Transverse colon (tissue), 4 donors: ENCODE measurements around the gene LGALS4. TPM values are rescaled to one million over a fixed set of nuclear protein-coding genes. Genes with fewer than 3 reads are reported as not detected.
"Not testable (repeated sequence)": the region's sequence is repeated elsewhere in the genome, so short reads cannot be mapped to it uniquely, and the experiment has no call there.

Experiments used
- DNase-seq: peaks from one replicate; pipeline ENCODE4 v3.0.0-alpha.2; 2019
- H3K27ac ChIP-seq, 4 donors: fragments of 200-600 bp; sonication (generic); 2 replicates each; pipeline ENCODE4 v1.5.1; 2016 to 2018; ENCODE audit warnings: inconsistent platforms in 4 of 4
- H3K27me3 ChIP-seq: fragments of 200-600 bp; sonication (generic); 2 replicates; pipeline ENCODE4 v1.5.1; 2017; ENCODE audit warnings: inconsistent platforms
- H3K36me3 ChIP-seq, 4 donors: fragments of 200-600 bp; sonication (generic); 2 replicates each; pipeline ENCODE4 v1.5.1; 2017 to 2019; ENCODE audit warnings: inconsistent platforms in 4 of 4
- H3K4me1 ChIP-seq, 4 donors: fragments of 200-600 bp; sonication (generic); 2 replicates each; pipeline ENCODE4 v1.5.1; 2017 to 2020; ENCODE audit warnings: inconsistent platforms in 4 of 4
- H3K4me3 ChIP-seq, 4 donors: fragments of 200-600 bp; sonication (generic); 1 replicate in 1 of 4; 2 replicates in 3 of 4; pipeline versions ENCODE4 v1.5.1 to v1.6.1; 2017 to 2019; ENCODE audit warnings: inconsistent platforms in 4 of 4
- H3K9me3 ChIP-seq, 2 donors: fragments of 200-600 bp; sonication (generic); 2 replicates each; pipeline ENCODE4 v1.5.1; 2017 to 2019; ENCODE audit warnings: inconsistent platforms in 2 of 2
- CTCF ChIP-seq, 5 experiments: fragments of 200-600 bp in 3 of 5; fragments of 450-650 bp in 2 of 5; sonication (generic) in 3 of 5; IDR thresholded peaks; 1 replicate in 2 of 5; 2 replicates in 3 of 5; pipeline ENCODE4 v1.5.1; 2016 to 2017; ENCODE audit warnings: antibody characterized with exemption in 5 of 5, inconsistent platforms in 3 of 5, mild to moderate bottlenecking in 2 of 5, moderate library complexity in 1 of 5
- EP300 ChIP-seq: sonication (generic); formaldehyde crosslinking; IDR thresholded peaks from one replicate; pipeline ENCODE4 v1.6.1; 2017; ENCODE audit warnings: antibody characterized with exemption, low read depth
- POLR2A ChIP-seq: fragments of 450-650 bp; IDR thresholded peaks from one replicate; pipeline ENCODE4 v1.6.1; 2016; ENCODE audit warnings: antibody characterized with exemption, mild to moderate bottlenecking, moderate library complexity
- POLR2AphosphoS5 ChIP-seq, 3 donors: sonication (generic); formaldehyde crosslinking; IDR thresholded peaks; one replicate each; pipeline ENCODE4 v1.6.1; 2016; ENCODE audit warnings: antibody characterized with exemption in 3 of 3
- WGBS, 2 donors: methylation state at CpG; one replicate each; pipeline ENCODE4 v1.1.5; 2018; ENCODE audit warnings: low coverage in 1 of 2; 5-methylcytosine and 5-hydroxymethylcytosine counted together
- in situ Hi-C, 4 donors: fragments of 200-750 bp; cut with MboI; loops; one replicate each; pipeline versions ENCODE4 v1.15.0 to v1.15.1; 2017; ENCODE audit warnings: low sequenced_read_pairs in 3 of 4, low pct_ligation_motif_present in 1 of 4, low pct_unique_long_range_greater_than_20kb in 1 of 4
- intact Hi-C: fragments of 100-400 bp; cut with DNase I; formaldehyde crosslinking; loops from one replicate; pipeline ENCODE4 v1.15.1; 2023; ENCODE audit warnings: low total_unique reads
- total RNA-seq, 4 donors: library from RNA; depleted of rRNA; stranded (reverse); fragments of >200 nt; gene quantifications; one replicate each; pipeline ENCODE4 v1.1.0, GENCODE V29; 2016

LGALS4 gene
- total RNA-seq, 4 donors from 2014 or later, result 1,815 to 4,845 (median 3,695) TPM

- no peaks in the 10 kb centered on the region for H3K4me1 ChIP-seq
- TF ChIP-seq CTCF (IDR thresholded peaks at IDR 0.05), result no peak
- no peak for TF ChIP-seq EP300
- no peak for TF ChIP-seq POLR2A
- TF ChIP-seq POLR2AphosphoS5 (IDR thresholded peaks at IDR 0.05), result no peak
- no peak overlapping the region for H3K4me3 ChIP-seq
- no peaks in the 10 kb centered on the region for H3K9me3 ChIP-seq
- peaks cover 0 to 29% (median 5%) of the 10 kb centered on the region in 4 donors for H3K36me3 ChIP-seq
- no peaks in the 10 kb centered on the region for H3K27me3 ChIP-seq
- in situ Hi-C loops, result no loop called here
- WGBS, 2 donors, result 85 to 92% methylated on average over 7 to 10 of the region's 10 CpGs
- intact Hi-C loops, result no loop called here
- H3K27ac ChIP-seq, result no peak overlapping the region
- no peak for DNase-seq
Measured at GRCh38 chr19:38799104-38799503, 13.6 kb downstream of the LGALS4 start.

GRCh38 chr19:38797781-38798180 is 15.0 kb downstream of the LGALS4 start:
- H3K36me3 ChIP-seq, result peaks cover 0 to 19% (median 3%) of the 10 kb centered on the region in 4 donors
- H3K9me3 ChIP-seq, H3K27me3 ChIP-seq, H3K4me1 ChIP-seq, H3K4me3 ChIP-seq, in situ Hi-C loops, H3K27ac ChIP-seq, DNase-seq, intact Hi-C loops: not testable (repeated sequence)
- 90% methylated on average over 2 of the region's 33 CpGs; no CpG with 5 or more reads in 1 of the 2 donors for WGBS, 2 donors

- Histone ChIP-seq H3K27me3 (no peaks in the 10 kb centered on the region), H3K9me3 (no peaks in the 10 kb centered on the region), H3K4me1 (peaks cover 0 to 6% (median 6%) of the 10 kb centered on the region in 4 donors), H3K36me3 (peaks cover 0 to 4% (median 0%) of the 10 kb centered on the region in 4 donors), H3K27ac (no peak overlapping the region), H3K4me3 (no peak overlapping the region)
- in situ Hi-C loops (no loop called here), intact Hi-C loops (no loop called here)
- WGBS, 2 donors, result 50 to 59% methylated on average over 2 of the region's 2 CpGs
- no peak for TF ChIP-seq EP300
- no peak for TF ChIP-seq POLR2AphosphoS5 (IDR thresholded peaks at IDR 0.05)
- DNase-seq, result no peak
Measured at GRCh38 chr19:38796154-38796553, 16.6 kb downstream of the LGALS4 start.

GRCh38 chr19:38795549-38795948 is 17.2 kb downstream of the LGALS4 start:
- Histone ChIP-seq H3K36me3 (peaks cover 0 to 4% (median 0%) of the 10 kb centered on the region in 4 donors), H3K4me3 (no peak overlapping the region), H3K4me1 (peaks cover 0 to 6% (median 6%) of the 10 kb centered on the region in 4 donors), H3K27ac (no peak overlapping the region), H3K27me3 (no peaks in the 10 kb centered on the region), H3K9me3 (no peaks in the 10 kb centered on the region)
- DNase-seq, result no peak
- in situ Hi-C loops, result no loop called here
- intact Hi-C loops, result no loop called here
- TF ChIP-seq EP300 (no peak), POLR2A (no peak), CTCF (IDR thresholded peaks at IDR 0.05) (no peak), POLR2AphosphoS5 (IDR thresholded peaks at IDR 0.05) (no peak)
- WGBS, 2 donors, result 82 to 94% methylated on average over 4 of the region's 4 CpGs

- Histone ChIP-seq H3K27ac (no peak overlapping the region), H3K4me1 (peaks cover 0 to 6% (median 6%) of the 10 kb centered on the region in 4 donors), H3K4me3 (no peak overlapping the region), H3K9me3 (no peaks in the 10 kb centered on the region), H3K27me3 (no peaks in the 10 kb centered on the region), H3K36me3 (no peaks in the 10 kb centered on the region)
- TF ChIP-seq POLR2AphosphoS5 (IDR thresholded peaks at IDR 0.05), result no peak
- no peak for TF ChIP-seq POLR2A
- no peak for TF ChIP-seq CTCF (IDR thresholded peaks at IDR 0.05)
- no peak for TF ChIP-seq EP300
- in situ Hi-C loops (no loop called here), intact Hi-C loops (no loop called here)
- DNase-seq, result no peak
- 83 to 95% methylated on average over 1 to 5 of the region's 5 CpGs for WGBS, 2 donors
Measured at GRCh38 chr19:38793671-38794070, 19.1 kb downstream of the LGALS4 start.
